Right ventricle myocardium superior (tissue), 1 donor: ENCODE data around the gene L3MBTL1. TPM values are rescaled to one million over a fixed set of nuclear protein-coding genes. Genes with fewer than 3 reads are reported as not detected.
"Not testable (repeated sequence)": the region's sequence is repeated elsewhere in the genome, so short reads cannot be mapped to it uniquely, and the experiment has no call there.

ENCODE experiments used
- ATAC-seq: fragments of 200-7000 bp; cut with Tn5 transposase; one replicate; pipeline ENCODE4 v1.9.1; 2020; ENCODE audit warnings: mild to moderate bottlenecking; ENCODE audit not compliant: poor library complexity
- DNase-seq: peaks from one replicate; pipeline ENCODE4 v3.0.0-alpha.2; 2020
- intact Hi-C: fragments of 100-400 bp; cut with DNase I; formaldehyde crosslinking; loops from one replicate; pipeline ENCODE4 v1.11.2; 2022
- total RNA-seq: library from RNA; stranded (reverse); fragmentation: NEBNext Ultra II Directional; extraction: Animal tissue kit (Norgen Biotek cat#: 25700); gene quantifications from one replicate; pipeline ENCODE4 v1.2.1, GENCODE V29; 2021
- donor health status: DM: no; HTN: yes; CAD: no; lungs with severe emphysema.

Gene L3MBTL1
- total RNA-seq, 1 donor from 2014 or later: 4.1 TPM

DNA sequence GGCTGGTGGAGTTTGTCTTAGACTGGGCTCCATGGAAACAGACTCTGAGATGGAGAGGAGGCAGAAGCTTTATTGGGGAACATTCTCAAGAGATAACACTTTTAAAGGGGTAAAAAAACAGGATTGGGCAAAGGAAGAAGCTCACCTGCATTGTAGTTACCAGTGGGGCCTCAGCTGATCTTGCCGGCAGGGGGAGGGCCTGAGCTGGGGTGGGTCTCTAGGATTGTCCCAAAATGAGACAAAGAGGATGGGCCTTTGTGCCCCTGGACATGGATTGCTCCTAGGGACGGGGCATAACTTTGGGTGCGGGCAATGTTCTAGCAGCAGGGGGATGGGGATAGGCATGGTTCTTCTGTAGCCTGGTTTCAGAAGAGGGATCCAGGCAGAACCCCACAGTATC lies 63.8 kb downstream of the L3MBTL1 start:
- DNase-seq (no peak), ATAC-seq (no peak)
- intact Hi-C loops: no loop called here

DNA sequence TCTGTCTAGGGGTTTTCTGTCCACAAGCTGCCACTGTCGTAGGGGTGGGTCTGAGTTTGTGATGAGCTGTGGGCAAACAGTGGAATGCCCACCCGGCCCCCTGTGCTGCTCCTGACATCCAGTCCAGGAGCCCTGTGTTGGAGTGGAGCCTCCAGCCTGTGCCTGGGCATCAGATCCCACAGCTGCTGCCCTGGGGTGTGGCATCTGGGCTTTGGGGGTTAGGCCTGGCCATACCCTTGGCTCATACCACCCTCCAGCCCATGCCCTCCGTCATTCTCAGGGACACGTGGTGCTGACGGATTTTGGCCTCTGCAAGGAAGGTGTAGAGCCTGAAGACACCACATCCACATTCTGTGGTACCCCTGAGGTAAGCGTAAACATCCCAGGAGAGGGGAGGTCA lies 64.3 kb downstream of the L3MBTL1 start:
- intact Hi-C loops: no loop called here
- no peak for ATAC-seq

DNA sequence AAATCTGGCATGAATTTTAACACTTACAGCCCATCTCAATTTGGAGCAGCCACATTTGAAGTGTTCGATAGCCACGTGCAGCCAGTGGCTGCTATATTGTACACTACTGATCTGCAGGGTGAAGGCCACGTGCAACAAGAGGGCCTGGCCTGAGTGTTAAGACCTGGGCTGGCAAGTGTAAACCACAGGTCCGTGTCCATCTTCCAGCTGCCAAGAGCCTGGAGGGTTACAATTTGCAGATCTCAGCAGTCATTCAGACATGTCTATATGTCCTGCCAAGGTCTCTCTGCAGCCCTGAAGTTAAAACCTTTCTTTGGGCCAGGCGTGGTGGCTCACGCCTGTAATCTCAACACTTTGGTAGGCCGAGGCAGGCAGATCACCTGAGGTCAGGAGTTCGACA lies 65.4 kb downstream of the L3MBTL1 start:
- no peak for ATAC-seq
- intact Hi-C loops: no loop called here
- no peak for DNase-seq

More for the DNA sequence above, 64.3 kb downstream of the L3MBTL1 start:
- no peak for DNase-seq

DNA sequence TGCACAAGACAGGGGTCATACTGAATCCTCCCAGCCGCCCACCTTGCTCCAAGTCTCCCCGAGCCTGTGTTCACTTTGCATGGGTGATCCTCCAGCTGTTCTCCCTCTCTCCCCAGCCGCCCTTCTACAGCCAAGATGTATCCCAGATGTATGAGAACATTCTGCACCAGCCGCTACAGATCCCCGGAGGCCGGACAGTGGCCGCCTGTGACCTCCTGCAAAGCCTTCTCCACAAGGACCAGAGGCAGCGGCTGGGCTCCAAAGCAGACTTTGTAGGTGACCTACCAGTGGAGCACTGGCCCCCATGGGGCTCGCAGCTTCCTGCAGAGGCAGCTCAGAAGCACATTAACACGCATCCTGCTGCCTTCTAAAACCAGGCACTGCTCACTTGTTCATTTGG lies 68.6 kb downstream of the L3MBTL1 start:
- peak; percentile 57 for DNase-seq
- peak; percentile 39 for ATAC-seq
- intact Hi-C loops: no loop called here

DNA sequence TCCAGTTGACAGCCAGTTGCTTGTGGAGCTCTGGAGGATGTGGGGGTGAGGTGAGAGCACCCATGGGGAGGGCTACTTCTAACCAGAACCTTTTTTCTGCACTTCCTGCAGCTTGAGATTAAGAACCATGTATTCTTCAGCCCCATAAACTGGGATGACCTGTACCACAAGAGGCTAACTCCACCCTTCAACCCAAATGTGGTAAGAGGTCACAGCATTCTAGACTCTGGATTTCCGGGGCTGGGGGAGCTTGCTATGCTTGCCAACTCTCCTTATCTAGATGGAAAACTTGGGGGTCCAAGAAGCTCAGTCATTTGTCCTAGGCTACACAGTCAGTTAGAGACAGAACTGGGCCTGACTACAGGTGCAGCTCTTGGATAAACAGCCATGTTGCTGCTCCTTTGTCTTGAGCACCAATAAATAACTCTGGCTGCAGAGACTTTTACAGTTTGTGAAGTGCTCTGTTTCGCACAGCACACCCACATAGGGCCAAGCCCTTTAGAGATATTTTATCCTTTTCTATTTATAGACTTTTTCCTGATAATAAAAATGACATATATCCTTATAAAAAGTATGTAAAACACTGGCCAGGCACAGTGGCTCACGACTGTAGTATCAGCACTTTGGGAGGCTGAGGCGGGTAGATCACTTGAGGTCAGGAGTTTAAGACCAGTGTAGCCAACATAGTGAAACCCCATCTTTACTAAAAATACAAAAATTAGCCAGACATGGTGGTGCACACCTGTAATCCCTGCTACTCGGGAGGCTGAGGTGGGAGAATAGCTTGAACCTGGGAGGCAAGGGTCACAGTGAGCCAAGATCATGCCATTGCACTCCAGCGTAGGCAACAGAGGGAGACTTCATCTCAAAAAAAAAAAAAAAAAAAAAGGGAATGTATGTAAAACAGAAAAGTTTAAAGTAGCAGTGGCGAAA lies 72.6 kb downstream of the L3MBTL1 start:
- no peak for ATAC-seq
- intact Hi-C loops: no loop called here
- DNase-seq: no peak

DNA sequence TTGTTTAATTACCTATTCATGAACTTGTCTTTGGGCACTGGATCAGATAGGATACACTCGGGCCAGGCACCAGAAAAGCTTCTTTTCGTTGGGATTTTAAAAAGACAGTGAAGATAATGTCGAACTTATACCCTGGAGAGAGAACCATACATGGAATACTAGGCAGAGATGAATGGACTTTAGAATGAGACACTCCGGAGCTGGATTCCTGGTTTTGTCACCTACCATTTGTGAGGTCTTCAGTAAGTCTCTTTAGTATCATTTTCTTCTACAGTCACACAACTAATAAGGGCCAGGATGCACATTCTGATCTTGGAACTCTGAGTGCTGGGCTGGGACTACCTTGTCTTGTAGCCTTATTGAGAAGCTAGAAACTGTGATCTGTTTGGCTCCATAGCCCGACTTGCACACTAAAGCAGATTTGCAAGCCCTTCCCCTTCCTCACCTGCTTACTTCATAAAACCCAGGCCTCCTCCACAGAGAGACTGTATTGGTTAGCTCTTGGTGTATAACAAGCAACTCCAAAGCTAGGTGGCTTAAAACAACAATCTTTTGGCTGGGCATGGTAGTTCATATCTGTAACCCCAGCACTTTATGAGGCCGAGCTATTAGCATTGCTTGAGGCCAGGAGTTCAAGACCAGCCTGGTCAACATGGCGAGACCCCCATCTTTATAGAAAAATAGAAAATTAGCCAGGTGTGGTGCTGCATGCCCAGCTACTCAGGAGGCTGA lies 75.8 kb downstream of the L3MBTL1 start:
- DNase-seq: no peak
- intact Hi-C loops: no loop called here
- ATAC-seq: no peak

DNA sequence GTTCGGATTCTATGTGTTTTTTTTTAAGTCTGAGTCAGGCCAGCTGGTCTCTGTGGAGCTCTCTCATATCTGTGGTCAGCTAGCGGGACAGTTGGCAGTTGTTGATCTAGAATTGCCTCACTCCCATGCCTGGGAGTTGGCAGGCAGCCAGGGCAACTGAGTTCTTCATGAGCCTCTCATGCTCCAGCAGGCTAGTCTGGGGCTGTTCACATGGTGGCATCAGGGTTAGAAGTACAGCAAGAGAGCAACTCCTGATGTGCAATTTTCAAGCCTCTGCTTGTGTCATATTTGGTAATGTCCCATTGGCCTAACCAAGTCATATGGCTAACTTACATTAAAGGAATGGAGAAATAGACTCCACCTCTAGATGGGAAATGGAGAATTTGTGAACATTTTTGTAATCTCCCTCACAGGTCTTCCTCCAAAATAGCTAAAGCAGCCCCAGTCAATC lies 76.5 kb downstream of the L3MBTL1 start:
- ATAC-seq (peak; percentile 59), DNase-seq (peak; percentile 87)
- intact Hi-C loops: no loop called here

DNA sequence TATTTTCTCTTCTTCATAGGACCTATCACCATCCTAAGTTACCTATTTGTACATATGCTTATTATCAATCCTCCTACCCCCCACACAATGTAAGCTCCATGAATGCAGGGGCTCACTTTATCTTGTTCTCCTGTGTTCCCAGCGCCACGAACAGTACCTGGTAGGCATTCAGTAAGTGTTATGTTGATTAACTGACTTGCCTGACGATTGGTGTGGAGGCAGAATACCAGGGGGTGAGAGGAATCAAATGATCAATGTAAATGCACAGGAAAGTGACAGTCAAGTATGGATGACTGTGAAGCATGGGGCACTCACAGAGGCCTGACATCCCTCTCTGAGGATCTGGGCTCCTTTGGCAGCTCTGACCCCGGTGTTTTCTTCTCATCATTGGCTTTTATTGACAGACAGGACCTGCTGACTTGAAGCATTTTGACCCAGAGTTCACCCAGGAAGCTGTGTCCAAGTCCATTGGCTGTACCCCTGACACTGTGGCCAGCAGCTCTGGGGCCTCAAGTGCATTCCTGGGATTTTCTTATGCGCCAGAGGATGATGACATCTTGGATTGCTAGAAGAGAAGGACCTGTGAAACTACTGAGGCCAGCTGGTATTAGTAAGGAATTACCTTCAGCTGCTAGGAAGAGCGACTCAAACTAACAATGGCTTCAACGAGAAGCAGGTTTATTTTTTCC lies 77.1 kb downstream of the L3MBTL1 start:
- ATAC-seq (no peak), DNase-seq (no peak)
- intact Hi-C loops: no loop called here

DNA sequence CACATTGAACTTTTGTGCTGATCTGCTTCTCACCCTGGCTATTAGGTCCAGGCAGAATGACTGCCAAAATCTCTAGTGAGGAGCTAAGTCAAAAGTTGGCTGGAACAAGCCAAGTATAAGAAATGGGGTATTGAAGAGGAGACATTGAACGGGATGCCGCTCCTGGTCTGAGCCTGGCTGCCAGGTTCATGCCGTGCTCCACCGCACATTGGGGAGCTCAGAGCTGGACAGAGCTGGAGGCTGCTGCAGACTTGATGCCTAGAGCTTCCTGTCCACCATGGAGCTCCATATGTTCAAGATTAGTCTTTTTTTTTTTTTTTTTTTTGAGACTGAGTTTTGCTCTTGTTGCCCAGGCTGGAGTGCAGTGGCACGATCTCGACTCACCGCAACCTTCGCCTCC lies 79.1 kb downstream of the L3MBTL1 start:
- DNase-seq: no peak
- no peak for ATAC-seq
- intact Hi-C loops: no loop called here

DNA sequence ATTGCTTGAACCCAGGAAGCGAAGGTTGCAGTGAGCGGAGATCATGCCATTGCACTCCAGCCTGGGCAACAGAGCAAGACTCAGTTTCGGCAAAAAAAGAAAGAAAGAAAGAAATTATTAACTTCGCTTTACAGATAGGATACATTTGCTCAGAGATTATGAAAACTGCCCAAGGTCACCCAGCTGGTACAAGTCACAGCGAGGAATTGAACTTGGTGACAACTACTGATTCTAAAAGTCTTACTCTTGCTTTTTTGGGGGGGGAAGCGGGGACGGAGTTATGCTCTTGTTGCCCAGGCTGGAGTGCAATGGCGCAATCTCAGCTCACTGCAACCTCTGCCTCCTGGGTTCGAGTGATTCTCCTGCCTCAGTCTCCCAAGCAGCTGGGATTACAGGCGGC lies 81.0 kb downstream of the L3MBTL1 start:
- intact Hi-C loops, ATAC-seq, DNase-seq: not testable (repeated sequence)

DNA sequence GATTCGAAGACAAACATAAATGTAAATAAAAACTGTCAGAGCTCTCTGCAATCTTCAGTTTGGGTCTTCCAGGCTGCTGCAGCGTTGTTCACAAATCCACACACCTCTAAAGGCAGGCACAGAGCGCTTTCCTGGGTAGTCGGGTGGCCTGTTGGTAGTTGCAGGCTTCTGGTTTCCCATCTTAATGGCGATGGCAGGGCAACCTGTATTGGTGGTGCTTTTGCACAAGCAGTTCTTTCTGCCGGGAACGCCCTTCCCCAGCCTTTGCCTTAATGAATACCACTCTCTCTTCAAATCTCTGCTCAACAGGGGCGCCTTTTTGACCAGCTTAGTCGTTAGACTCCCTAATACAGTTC lies 82.5 kb downstream of the L3MBTL1 start:
- intact Hi-C loops: loop anchor here (10.0 kb wide), 1 partner anchor 135 kb away; the partner anchor contains the start of gene SRSF6
- DNase-seq (no peak), ATAC-seq (peak; percentile 7)

DNA sequence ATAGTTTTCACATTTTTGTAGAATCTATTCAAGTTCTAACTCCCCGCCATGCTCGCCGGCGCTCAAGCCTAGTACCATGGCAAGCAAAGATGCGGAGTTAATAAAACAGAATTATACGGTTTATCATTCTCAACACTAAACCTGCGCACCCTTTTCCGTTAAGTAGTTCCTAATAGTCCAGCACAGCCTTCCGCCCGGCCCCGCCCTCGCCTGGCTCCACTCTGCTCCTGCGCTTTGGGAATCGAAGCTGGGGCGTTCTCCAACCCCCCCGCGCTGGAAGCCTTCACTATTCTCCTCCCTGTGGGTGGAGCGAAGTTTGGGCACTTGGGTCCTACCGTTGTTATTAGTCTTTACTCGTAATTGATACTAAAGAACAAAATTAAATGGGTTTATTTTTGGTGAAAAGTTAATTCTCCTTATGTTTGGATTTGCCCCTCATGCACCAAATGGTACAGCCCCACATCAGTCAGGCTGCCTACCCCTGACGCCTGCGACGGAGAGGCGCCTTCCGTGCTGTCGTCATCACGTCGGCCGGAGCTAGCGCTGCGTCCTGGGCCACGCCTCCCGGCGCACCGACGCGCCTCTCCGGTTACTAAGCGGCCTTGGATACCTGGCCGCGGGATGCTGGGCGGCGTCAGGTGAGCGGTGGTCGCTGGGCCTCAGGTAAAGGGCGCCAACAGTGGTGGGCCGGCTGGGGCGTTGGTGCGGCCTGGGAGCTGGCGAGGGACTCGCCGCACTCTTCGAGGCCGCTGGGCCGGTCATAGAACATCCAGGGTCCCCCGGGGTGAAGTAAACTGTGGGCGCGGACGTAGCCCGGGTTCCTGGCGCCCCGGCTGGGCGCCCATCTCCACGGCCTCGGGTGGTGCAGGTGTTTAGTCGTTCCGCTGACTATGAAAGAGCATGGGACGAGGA lies 83.2 kb downstream of the L3MBTL1 start, which contains the start of gene IFT52:
IFT52 (plus strand) TSS at position 546 of the 912 bp plus-strand sequence. CDS start 3,762 bp downstream, outside the sequence.
- DNase-seq: peak; percentile 95
- intact Hi-C loops: loop anchor here (10.0 kb wide), 1 partner anchor 136 kb away; the partner anchor contains the start of gene SRSF6
- peak; percentile 100 for ATAC-seq

Other genes starting within 250 kb of the L3MBTL1 start
- 48.7 TPM for gene SRSF6, start 49.8 kb upstream of the L3MBTL1 start, total RNA-seq
- 0.38 TPM for gene SGK2, start 51.3 kb downstream of the L3MBTL1 start, total RNA-seq
- 5.5 TPM for gene IFT52, start 83.2 kb downstream of the L3MBTL1 start, total RNA-seq
- gene MYBL2, start 159.4 kb downstream of the L3MBTL1 start, total RNA-seq: 0.78 TPM
- not detected for gene GTSF1L, start 219.3 kb downstream of the L3MBTL1 start, total RNA-seq